Subcutaneous adipose tissue (tissue), 4 donors: ENCODE results near the gene GH1. TPM values are rescaled to one million over a fixed set of nuclear protein-coding genes. Genes with fewer than 3 reads are reported as not detected.

Experiments
- total RNA-seq, 4 donors: library from RNA; depleted of rRNA; stranded (reverse); fragments of >200 nt; gene quantifications; one replicate each; pipeline ENCODE4 v1.1.0, GENCODE V29; 2016
- TF ChIP-seq, protein P1 (sequence below): fragments of 450-650 bp; IDR thresholded peaks from one replicate; pipeline ENCODE4 v1.5.1; 2016; ENCODE audit warnings: low read depth, mild to moderate bottlenecking, control low read depth, antibody characterized with exemption, moderate library complexity

GH1 gene
- total RNA-seq, 4 donors from 2014 or later: not detected

DNA sequence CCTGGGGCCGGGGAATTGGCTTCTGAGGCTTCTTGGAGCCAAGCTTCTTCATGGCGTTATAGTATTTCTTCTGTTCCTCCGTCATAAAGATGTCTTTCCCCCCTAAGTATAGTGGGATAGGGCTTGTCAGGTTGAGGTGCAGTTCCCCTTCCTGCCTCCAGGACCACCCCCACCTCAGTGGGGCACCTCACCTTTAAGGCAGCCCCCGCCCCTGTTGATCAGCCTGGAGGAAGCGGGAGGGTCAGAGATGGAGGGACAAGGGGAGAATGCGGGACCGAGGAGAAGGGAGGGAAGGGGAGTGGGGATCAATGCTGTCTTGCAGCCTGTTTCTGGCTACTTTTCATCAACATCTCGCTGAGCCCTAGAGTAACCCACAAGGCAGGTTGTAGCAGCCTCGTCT lies 25.1 kb upstream of the GH1 start:
- TF ChIP-seq, protein P1, sequence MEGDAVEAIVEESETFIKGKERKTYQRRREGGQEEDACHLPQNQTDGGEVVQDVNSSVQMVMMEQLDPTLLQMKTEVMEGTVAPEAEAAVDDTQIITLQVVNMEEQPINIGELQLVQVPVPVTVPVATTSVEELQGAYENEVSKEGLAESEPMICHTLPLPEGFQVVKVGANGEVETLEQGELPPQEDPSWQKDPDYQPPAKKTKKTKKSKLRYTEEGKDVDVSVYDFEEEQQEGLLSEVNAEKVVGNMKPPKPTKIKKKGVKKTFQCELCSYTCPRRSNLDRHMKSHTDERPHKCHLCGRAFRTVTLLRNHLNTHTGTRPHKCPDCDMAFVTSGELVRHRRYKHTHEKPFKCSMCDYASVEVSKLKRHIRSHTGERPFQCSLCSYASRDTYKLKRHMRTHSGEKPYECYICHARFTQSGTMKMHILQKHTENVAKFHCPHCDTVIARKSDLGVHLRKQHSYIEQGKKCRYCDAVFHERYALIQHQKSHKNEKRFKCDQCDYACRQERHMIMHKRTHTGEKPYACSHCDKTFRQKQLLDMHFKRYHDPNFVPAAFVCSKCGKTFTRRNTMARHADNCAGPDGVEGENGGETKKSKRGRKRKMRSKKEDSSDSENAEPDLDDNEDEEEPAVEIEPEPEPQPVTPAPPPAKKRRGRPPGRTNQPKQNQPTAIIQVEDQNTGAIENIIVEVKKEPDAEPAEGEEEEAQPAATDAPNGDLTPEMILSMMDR: no peak

DNA sequence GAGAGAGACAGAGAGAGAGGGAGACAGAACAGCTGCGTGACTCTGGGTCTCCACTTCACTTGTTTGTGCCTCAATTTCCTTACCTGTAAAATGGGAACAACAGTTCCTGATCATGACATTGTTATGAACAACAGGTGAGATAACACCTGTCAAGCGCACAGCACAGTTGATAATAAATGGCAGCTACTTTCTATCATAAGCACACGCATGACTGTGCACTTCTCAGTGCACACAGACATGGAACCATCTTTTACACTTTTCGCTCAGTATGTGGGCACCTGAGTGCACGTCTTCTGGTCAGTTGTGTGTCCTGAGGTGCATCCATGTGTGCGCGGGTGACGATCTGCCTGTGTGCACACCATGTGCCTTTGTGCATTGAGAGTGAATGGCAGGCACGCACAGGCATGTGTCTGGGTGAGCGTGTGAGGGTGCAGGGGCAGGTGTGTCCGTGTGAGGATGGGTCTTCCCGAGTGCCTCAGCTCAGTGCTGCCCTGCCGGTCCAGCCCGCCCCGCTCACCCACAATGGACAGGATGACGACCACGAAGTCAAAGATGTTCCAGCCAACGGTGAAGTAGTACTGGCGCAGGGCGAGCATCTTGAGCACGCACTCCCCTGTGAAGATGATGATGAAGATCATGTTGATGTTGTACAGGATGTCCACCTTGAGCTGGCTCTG lies 23.8 kb upstream of the GH1 start:
- TF ChIP-seq, protein P1: no peak

DNA sequence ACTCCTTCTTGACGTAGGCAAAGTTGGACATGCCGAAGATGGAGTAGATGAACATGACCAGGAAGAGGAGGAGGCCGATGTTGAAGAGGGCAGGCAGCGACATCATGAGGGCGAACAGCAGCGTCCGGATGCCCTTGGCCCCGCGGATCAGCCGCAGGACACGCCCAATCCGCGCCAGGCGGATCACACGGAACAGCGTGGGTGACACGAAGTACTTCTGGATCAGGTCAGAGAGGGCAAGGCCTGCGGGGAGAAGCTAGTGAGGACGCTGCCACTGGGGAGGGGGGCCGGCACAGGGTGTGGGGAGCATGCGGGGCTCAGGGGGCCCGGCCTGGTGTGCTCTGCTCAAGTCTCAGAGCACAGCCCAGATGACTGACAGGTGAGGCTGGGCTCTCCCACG lies 23.1 kb upstream of the GH1 start:
- TF ChIP-seq, protein P1: no peak

DNA sequence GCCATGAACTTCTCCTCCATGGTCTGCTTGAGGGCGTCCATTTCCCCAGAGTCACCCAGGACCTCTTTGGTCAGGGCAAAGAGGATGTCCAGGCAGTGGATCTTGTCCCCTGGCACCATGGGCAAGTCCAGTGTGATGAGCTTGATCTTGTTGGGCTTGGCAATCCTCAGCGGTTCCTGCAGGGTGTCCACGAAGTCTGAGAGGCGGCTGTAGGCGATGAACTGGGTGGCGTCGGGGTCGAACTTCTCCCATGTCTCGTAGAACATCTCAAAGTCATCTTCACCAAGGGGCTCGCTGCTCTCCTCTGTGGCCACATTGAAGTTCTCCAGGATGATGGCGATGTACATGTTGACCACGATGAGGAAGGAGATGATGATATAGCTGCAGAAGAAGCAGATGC lies 22.5 kb upstream of the GH1 start:
- TF ChIP-seq, protein P1: no peak

DNA sequence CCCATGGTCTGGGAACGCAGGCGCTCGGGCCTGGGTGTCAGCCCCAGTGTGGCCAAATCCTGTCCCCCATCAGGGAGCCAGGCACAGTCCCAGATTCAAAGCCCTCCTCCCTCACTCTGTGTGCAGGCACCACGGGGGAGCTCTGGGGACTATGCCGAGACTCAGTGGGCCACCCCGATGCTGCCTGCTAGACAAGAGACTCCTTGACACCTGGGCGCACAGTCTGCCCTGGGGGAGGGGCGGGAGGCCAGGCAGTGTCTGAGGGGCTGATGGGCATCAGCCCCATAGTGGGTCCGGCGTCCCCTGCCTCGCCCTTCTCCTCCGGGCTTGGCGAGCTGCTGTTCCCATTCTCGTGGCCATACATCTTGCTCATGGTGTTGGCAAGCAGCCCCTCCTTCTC lies 21.9 kb upstream of the GH1 start:
- TF ChIP-seq, protein P1: no peak

DNA sequence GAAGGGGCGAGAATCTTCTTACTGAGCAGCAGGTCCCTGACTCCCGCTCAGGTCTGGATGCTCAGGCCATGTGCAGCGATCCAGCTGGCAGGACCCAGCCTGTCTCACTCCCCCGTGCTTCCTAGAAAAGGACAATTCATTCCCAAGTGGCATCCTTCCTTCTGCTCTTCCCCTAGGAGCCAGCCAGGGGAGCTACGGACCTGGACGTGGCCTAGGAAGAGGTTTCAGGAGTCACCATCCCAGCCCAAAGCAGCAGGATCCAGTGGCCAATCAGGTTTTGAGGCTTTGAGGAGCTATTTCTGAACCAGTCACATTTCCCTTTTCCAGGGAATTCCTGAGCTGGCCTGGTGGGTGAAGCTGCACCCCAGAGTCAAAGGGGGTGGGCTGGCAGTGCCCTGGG lies 21.2 kb upstream of the GH1 start:
- TF ChIP-seq, protein P1: no peak

DNA sequence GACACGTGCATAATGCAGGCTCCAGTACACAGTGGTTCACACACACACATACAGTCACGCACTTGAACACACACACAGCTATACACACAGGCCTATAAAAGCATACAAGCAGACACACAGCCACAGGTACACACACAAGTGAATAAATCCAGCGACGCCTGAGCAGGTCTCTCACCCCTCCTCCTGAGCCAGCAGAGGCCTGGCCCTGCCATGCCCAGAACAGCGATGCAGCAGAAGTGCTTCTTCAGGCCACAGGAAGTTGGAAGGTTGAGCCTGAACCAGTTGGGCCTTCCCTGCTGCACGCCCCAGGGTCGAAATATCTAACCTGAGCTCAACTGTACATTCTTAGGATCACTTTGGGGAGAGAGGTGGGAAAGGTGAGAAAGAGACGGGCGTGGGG lies 20.8 kb upstream of the GH1 start:
- TF ChIP-seq, protein P1: no peak
